ENCODE results near the gene MTOR.
"Not testable (repeated sequence)": the region's sequence is repeated elsewhere in the genome, so short reads cannot be mapped to it uniquely, and the experiment has no call there.

MTOR gene

DNA sequence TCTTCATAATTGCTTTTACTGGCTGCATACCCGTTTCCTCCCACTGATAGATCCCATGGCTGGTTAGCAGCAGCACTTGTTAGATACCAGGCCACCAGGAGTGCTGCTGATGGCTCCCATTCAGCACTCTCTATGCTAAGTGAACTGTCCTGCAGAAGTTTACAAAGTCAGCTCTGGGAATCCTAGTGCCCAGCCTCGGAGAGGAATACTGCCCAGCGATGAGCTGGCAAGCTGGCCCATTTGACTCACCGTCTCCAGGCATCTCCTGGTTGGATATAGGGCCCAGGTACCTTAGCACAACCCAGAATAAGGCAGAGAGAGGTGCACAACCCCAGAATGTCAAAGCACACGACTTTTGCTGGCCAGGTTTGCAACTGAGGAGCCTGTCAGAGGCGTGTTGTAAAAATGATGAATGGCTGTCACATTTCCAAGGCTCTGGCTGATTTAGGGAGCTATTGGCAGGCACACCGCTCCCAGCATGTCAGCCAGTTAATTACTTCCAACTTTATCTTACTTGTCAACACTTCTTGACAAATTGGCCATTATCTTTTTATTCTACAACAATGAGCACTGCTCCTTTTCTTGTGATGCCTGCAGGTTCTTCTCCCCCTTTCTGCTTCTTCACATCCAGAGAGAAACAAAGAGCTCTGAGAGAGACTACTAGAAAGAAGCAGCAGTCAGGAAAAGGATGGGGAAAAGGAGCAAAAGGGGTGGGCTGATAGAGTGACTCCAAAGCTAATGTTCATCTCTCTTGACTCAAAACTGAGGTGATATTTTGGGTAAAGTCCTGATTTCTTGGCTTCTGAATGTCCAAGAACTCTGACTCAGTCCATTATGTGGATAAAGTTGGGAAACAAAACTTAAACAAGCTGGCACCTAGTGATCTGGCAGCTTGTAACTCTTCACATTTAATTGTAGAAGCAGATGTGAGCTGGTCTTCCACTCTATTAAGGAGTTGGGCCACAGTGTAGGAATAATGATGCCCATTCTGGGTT is 84.0 kb downstream of the MTOR start:
- no peak for FAIRE-seq

- no peak for FAIRE-seq
Measured at GRCh38 chr1:11176081-11176706, 86.2 kb downstream of the MTOR start.

- FAIRE-seq, result no peak
Measured at GRCh38 chr1:11175461-11175860, 86.9 kb downstream of the MTOR start.

- no peak for FAIRE-seq
Measured at GRCh38 chr1:11174261-11174942, 87.9 kb downstream of the MTOR start.

GRCh38 chr1:11170102-11170501 is 92.2 kb downstream of the MTOR start:
- no peak for FAIRE-seq

DNA sequence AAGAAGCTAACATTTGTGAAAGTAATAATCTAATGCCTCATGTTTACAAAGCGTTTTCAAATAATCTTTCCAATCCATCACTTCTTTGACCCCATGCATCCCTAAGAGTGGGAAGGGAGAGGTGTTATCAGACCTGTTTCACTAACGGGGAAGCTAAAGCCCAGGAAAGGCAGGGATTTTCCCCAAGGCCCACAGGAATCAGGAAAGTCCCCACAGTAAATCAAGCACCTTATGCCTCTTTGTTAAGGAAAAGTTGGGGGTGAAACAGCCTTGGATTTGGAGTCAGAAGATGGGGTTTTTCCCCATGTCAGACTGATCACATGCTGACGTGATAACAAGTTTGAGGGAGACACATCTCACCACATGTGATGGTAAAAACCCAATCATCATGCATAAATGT is 93.1 kb downstream of the MTOR start:
- no peak for FAIRE-seq

- FAIRE-seq, result no peak
Measured at GRCh38 chr1:11168731-11169130, 93.6 kb downstream of the MTOR start.

- FAIRE-seq, result not testable (repeated sequence)
Measured at GRCh38 chr1:11166744-11167143, 95.6 kb downstream of the MTOR start.

- not testable (repeated sequence) for FAIRE-seq
Measured at GRCh38 chr1:11162752-11163151, 99.6 kb downstream of the MTOR start.

DNA sequence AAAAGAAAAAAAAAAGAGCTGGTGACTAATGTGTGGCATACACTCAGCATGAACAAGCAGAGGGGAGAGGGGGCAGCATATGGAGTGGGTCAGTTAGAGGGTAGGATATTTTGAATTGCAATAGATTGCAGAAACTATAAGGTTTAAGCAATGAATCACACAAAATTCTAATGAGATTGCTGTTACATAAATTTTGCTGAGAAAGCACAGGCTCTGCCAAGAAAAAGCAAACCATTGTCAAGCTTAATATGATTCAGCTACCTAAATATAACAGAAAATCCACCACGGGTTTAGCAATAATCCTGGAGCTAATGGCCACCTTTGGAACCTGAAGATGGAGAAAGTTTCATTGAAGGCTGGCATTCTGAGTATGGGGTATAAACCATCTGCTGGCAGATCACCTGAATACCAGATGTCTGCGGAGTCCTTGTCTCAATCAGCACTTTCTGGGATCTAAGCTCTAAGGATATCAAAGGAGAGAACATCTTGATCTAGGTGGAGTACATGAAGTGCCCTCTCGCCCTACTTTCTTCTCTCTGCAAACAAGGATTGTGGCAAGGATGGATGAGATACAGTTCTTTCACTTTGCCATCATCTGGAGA is 103.5 kb downstream of the MTOR start:
- FAIRE-seq, result no peak

DNA sequence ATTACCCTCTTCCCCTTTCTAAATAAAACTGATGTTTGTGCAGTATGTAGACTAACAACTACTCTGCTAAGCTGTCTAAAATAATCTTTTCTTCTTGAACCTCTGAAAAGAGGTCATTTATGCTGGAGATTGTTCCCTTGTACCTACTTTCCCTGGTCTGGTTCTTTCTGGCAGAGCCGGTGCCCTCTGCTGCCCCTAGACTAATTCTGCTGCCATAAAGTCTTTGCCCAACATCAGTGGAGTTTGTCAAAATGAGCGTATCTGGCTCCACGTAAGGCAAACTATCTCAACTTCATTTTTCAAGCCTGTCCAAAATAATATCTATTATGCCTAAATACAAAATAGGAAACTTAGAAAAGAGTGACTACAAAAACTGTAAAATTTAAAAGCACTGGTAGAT is 104.1 kb downstream of the MTOR start:
- no peak for FAIRE-seq

GRCh38 chr1:11157867-11158266 is 104.5 kb downstream of the MTOR start:
- no peak for FAIRE-seq

- no peak for FAIRE-seq
Measured at GRCh38 chr1:11157394-11157793, 105.0 kb downstream of the MTOR start.

DNA sequence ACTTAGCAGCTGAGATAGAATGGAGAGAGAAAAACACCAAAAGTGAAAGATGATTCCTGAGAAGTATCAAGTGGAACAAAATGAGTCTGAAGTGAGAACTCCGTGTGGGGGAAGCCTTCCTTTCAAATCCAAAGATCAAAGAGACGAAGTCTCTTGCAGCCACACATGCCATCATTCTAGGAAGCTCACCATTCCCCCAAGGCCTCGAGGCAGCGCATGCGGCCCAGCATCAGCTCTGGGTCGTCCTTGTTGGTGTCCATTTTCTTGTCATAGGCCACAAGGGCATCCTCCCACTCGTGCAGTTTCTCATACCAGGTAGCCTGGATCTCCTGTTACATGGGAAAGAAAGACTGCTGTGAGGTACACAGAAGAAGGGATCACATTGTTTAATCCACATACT is 105.4 kb downstream of the MTOR start:
- FAIRE-seq, result no peak

DNA sequence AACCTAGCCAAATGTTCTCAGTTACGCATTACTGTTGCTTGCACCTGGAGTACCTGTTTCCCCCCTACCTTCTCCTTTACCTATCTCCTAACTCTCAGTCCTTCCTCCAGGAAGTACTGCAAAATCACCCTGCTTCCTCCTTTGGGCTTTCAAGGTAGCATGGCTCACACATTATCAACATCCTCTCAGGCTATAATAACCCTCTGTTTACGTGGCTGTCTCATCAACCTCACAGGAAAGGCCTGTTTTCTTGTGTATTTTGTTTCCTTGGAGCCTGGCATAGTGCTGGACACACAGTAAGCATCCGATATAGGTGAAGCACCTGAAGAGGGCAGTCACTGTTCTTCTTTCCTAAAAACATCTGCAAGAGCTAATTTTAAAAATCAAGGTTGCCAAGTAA is 105.9 kb downstream of the MTOR start:
- FAIRE-seq, result no peak

- FAIRE-seq, result no peak
Measured at GRCh38 chr1:11153184-11153583, 109.2 kb downstream of the MTOR start.

GRCh38 chr1:11152755-11153154 is 109.6 kb downstream of the MTOR start:
- FAIRE-seq, result no peak

GRCh38 chr1:11151826-11152612 is 110.3 kb downstream of the MTOR start:
- no peak for FAIRE-seq

DNA sequence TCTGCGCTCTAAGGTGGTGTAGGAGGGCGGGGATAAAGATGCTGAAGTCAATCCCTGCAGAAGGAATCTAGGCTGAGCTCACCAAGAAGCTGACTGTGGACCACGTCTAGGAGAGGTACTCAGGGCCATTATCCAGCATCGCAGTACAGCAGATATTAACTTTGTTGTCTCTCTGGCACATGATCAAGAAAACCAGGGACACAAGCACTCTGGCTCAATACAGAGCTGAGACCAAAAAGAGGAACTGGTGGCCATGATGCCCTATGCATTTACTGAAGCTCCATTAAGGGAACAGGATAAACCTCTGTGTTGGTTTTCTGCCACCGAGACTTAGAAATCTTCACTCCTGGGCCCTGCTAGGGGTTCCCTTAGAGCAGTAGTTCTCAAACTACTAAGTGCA is 111.2 kb downstream of the MTOR start:
- FAIRE-seq, result no peak

- no peak for FAIRE-seq
Measured at GRCh38 chr1:11150326-11150725, 112.0 kb downstream of the MTOR start.

DNA sequence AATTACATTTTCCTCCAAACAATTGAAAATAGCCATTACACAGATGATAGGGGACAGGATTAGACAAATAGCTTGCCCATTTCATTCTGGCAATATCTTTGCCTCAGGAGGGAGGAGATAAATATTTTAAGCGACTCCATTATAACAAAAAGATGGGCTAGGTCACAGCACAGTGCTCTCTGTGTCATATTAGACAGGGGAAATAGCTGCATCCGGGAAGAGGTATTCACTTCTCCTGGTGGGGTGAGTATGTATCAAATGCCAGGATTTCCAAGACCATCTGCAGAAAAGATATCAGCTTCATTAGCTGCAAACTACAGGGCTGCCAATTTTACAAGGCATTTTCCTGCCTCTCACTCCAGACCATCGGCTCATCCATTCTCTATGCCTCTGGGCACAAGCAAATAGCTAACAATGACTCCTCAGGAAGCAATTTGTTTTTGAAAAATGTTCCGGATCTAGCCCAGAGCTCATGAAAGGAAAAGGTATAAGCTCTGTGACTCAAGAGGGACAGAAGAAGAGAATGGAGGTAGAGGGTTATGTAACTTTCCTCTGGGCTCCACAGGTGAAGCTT is 115.1 kb downstream of the MTOR start:
- no peak for FAIRE-seq

DNA sequence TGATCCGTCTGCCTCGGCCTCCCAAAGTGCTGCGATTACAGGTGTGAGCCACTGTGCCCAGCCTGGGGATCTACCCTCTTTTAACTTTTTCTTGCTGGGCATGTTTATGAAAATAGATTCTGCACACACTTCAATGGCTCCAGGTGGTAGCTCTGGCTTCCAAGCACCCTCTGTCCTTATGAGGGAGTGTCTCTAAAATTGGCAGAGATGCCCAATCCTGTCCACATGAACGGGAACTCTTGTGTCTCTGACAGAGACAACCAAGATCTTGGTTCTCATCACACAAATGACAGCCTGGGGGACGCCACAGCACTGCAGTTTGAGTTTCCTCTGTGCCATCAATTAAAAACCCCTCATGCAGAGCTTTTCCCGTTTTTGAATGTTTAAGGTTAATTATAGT is 116.6 kb downstream of the MTOR start:
- FAIRE-seq, result no peak

Measured in G401.6 (cell line).